SH-SY5Y (cell line): ENCODE measurements around the gene NUDT17.

Source experiments
- GATA2 ChIP-seq: IDR thresholded peaks from 2 replicates; pipeline ENCODE4 v1.6.1; 2011; ENCODE audit warnings: mild to moderate bottlenecking, low read depth, low read length
- GATA3 ChIP-seq: IDR thresholded peaks from 2 replicates; pipeline ENCODE4 v1.6.1; 2011; ENCODE audit warnings: low read depth, mild to moderate bottlenecking, low read length, moderate library complexity

The NUDT17 gene

GRCh38 chr1:145874646-145875045, 29.2 kb downstream of the NUDT17 start:
- TF ChIP-seq GATA3 (no peak), GATA2 (no peak)

- no peak for TF ChIP-seq GATA2
- no peak for TF ChIP-seq GATA3
Observed at GRCh38 chr1:145877923-145878486, 32.6 kb downstream of the NUDT17 start.

- TF ChIP-seq GATA3 (no peak), GATA2 (no peak)
Observed at GRCh38 chr1:145878724-145879123, 33.3 kb downstream of the NUDT17 start.

GRCh38 chr1:145879775-145880174, 34.3 kb downstream of the NUDT17 start:
- TF ChIP-seq GATA3 (no peak), GATA2 (no peak)

GRCh38 chr1:145884675-145885074, 39.2 kb downstream of the NUDT17 start:
- TF ChIP-seq GATA2 (no peak), GATA3 (no peak)

GRCh38 chr1:145885738-145886287, 40.4 kb downstream of the NUDT17 start, which contains the start of gene ANKRD35:
ANKRD35 (minus strand) TSS chr1:145885866; CDS start chr1:145885758, 108 bp downstream.
- TF ChIP-seq GATA3 (no peak), GATA2 (no peak)

GRCh38 chr1:145886390-145886789, 41.0 kb downstream of the NUDT17 start:
- no peak for TF ChIP-seq GATA2
- TF ChIP-seq GATA3: no peak

GRCh38 chr1:145886816-145887215, 41.4 kb downstream of the NUDT17 start:
- TF ChIP-seq GATA3: no peak
- no peak for TF ChIP-seq GATA2

GRCh38 chr1:145887631-145888030, 42.2 kb downstream of the NUDT17 start:
- TF ChIP-seq GATA2 (no peak), GATA3 (no peak)

GRCh38 chr1:145889722-145890121, 44.3 kb downstream of the NUDT17 start:
- TF ChIP-seq GATA3 (no peak), GATA2 (no peak)

- TF ChIP-seq GATA2 (no peak), GATA3 (no peak)
Observed at GRCh38 chr1:145891143-145891542, 45.7 kb downstream of the NUDT17 start.

- TF ChIP-seq GATA2: no peak
- no peak for TF ChIP-seq GATA3
Observed at GRCh38 chr1:145891587-145892485, 46.4 kb downstream of the NUDT17 start.

GRCh38 chr1:145892486-145893087, 47.2 kb downstream of the NUDT17 start:
- TF ChIP-seq GATA2 (no peak), GATA3 (no peak)
